Ishikawa (cell line): ENCODE results near the gene PLPPR2.

ENCODE experiments used
- CEBPB ChIP-seq: IDR thresholded peaks from 2 replicates; pipeline ENCODE4 v1.6.1; 2012
- CREB1 ChIP-seq: IDR thresholded peaks from 2 replicates; pipeline ENCODE4 v1.6.1; 2012; ENCODE audit warnings: low read depth
- EGR1 ChIP-seq: IDR thresholded peaks from 2 replicates; pipeline ENCODE4 v1.6.1; 2012
- EP300 ChIP-seq: IDR thresholded peaks from 2 replicates; pipeline ENCODE4 v1.6.1; 2012; ENCODE audit warnings: borderline replicate concordance
- FOXM1 ChIP-seq: IDR thresholded peaks from 2 replicates; pipeline ENCODE4 v1.6.1; 2012; ENCODE audit warnings: low read depth, borderline replicate concordance
- MAX ChIP-seq: IDR thresholded peaks from 2 replicates; pipeline ENCODE4 v1.6.1; 2012
- NFIC ChIP-seq: IDR thresholded peaks from 2 replicates; pipeline ENCODE4 v1.6.1; 2012
- RAD21 ChIP-seq: IDR thresholded peaks from 2 replicates; pipeline ENCODE4 v1.6.1; 2012; ENCODE audit warnings: low read depth
- REST ChIP-seq: IDR thresholded peaks from 2 replicates; pipeline ENCODE4 v1.6.1; 2012; ENCODE audit warnings: low read depth, mild to moderate bottlenecking
- TAF1 ChIP-seq: IDR thresholded peaks from 2 replicates; pipeline ENCODE4 v1.6.1; 2012; ENCODE audit warnings: low read depth, mild to moderate bottlenecking
- TCF12 ChIP-seq: IDR thresholded peaks from 2 replicates; pipeline ENCODE4 v1.6.1; 2012; ENCODE audit warnings: low read depth
- YY1 ChIP-seq: IDR thresholded peaks from 2 replicates; pipeline ENCODE4 v1.6.1; 2012; ENCODE audit warnings: low read depth
- ZBTB7A ChIP-seq: IDR thresholded peaks from 2 replicates; pipeline ENCODE4 v1.6.1; 2012; ENCODE audit warnings: low read depth

- no peak for TF ChIP-seq FOXM1
- TF ChIP-seq NFIC = no peak
- TF ChIP-seq YY1 = no peak
- TF ChIP-seq CEBPB = no peak
- no peak for TF ChIP-seq EP300
- TF ChIP-seq MAX = no peak
- no peak for TF ChIP-seq TAF1
- no peak for TF ChIP-seq RAD21
- TF ChIP-seq REST = no peak
- TF ChIP-seq EGR1 = no peak
- TF ChIP-seq ZBTB7A = no peak
- TF ChIP-seq CREB1 = no peak
- no peak for TF ChIP-seq TCF12
Observed at GRCh38 chr19:11387162-11388034, 32.2 kb downstream of the PLPPR2 start.
